Mesenchymal stem cell (in vitro differentiated cells and primary cell): ENCODE measurements around the gene SMURF1.

Experiments used
- DNase-seq: peaks from one replicate; pipeline ENCODE4 v3.0.0-alpha.2; 2013
- H2AFZ ChIP-seq: one replicate; pipeline ENCODE4 v1.6.1; 2013; ENCODE audit warnings: low read depth, mild to moderate bottlenecking, control low read depth, inconsistent platforms, low read length, moderate library complexity
- H2AK5ac ChIP-seq: 2 replicates; pipeline ENCODE4 v1.6.1; 2013; ENCODE audit warnings: low read length, moderate library complexity, mild to moderate bottlenecking, inconsistent platforms; ENCODE audit not compliant: severe bottlenecking
- H2BK120ac ChIP-seq: one replicate; pipeline ENCODE4 v1.6.1; 2013; ENCODE audit warnings: low read depth, mild to moderate bottlenecking, inconsistent platforms, low read length, moderate library complexity
- H2BK12ac ChIP-seq, 2 experiments: one replicate each; pipeline ENCODE4 v1.6.1; 2013; ENCODE audit warnings: inconsistent platforms in 2 of 2, low read length in 2 of 2, mild to moderate bottlenecking in 2 of 2, moderate library complexity in 2 of 2, control low read depth in 1 of 2
- H2BK15ac ChIP-seq: one replicate; pipeline ENCODE4 v1.6.1; 2013; ENCODE audit warnings: mild to moderate bottlenecking, low read depth, inconsistent platforms; ENCODE audit not compliant: poor library complexity, severe bottlenecking
- H2BK5ac ChIP-seq: 2 replicates; pipeline ENCODE4 v1.6.1; 2013; ENCODE audit warnings: low read depth, mild to moderate bottlenecking, low read length, control low read depth, inconsistent platforms; ENCODE audit not compliant: poor library complexity, severe bottlenecking
- H3K14ac ChIP-seq, 2 experiments: one replicate each; pipeline ENCODE4 v1.6.1; 2013; ENCODE audit warnings: inconsistent platforms in 2 of 2, low read length in 2 of 2, control low read depth in 1 of 2, mild to moderate bottlenecking in 1 of 2, moderate library complexity in 1 of 2
- H3K18ac ChIP-seq, 2 experiments: one replicate each; pipeline ENCODE4 v1.6.1; 2013; ENCODE audit warnings: inconsistent platforms in 2 of 2, low read length in 2 of 2, control low read depth in 1 of 2, low read depth in 1 of 2, mild to moderate bottlenecking in 1 of 2
- H3K23ac ChIP-seq, 2 experiments: one replicate each; pipeline ENCODE4 v1.6.1; 2013; ENCODE audit warnings: inconsistent platforms in 2 of 2, low read length in 2 of 2, mild to moderate bottlenecking in 2 of 2, moderate library complexity in 2 of 2, control low read depth in 1 of 2
- H3K27ac ChIP-seq: 2 replicates; pipeline ENCODE4 v1.5.1; 2013; ENCODE audit warnings: mild to moderate bottlenecking, moderate library complexity, low read length, control low read depth, inconsistent platforms; ENCODE audit not compliant: poor library complexity, severe bottlenecking
- H3K27me3 ChIP-seq, 2 experiments: 2 replicates each; pipeline versions ENCODE4 v1.6.1 to v1.7.0; 2013; ENCODE audit warnings: low read length in 2 of 2, mild to moderate bottlenecking in 2 of 2, moderate library complexity in 2 of 2, control low read depth in 1 of 2, inconsistent platforms in 1 of 2; ENCODE audit not compliant: control insufficient read depth in 1 of 2, insufficient read depth in 1 of 2
- H3K36me3 ChIP-seq, 2 experiments: 2 replicates each; pipeline versions ENCODE4 v1.6.1 to v1.7.0; 2013; ENCODE audit warnings: low read length in 2 of 2, control low read depth in 1 of 2, inconsistent platforms in 1 of 2, low read depth in 1 of 2, mild to moderate bottlenecking in 1 of 2; ENCODE audit not compliant: insufficient read depth in 2 of 2, control insufficient read depth in 1 of 2
- H3K4ac ChIP-seq, 2 experiments: one replicate each; pipeline ENCODE4 v1.6.1; 2013; ENCODE audit warnings: inconsistent platforms in 2 of 2, low read length in 2 of 2, mild to moderate bottlenecking in 2 of 2, moderate library complexity in 2 of 2, control low read depth in 1 of 2, low read depth in 1 of 2
- H3K4me1 ChIP-seq: 2 replicates; pipeline ENCODE4 v1.6.1; 2013; ENCODE audit warnings: low read depth, low read length, control low read depth; ENCODE audit not compliant: control insufficient read depth, insufficient read depth
- H3K4me2 ChIP-seq: 2 replicates; pipeline ENCODE4 v1.6.1; 2013; ENCODE audit warnings: low read length, mild to moderate bottlenecking, inconsistent platforms; ENCODE audit not compliant: poor library complexity, severe bottlenecking
- H3K4me3 ChIP-seq, 2 experiments: 2 replicates each; pipeline versions ENCODE4 v1.5.1 to v1.7.0; 2013; ENCODE audit warnings: low read length in 2 of 2, mild to moderate bottlenecking in 2 of 2, control low read depth in 1 of 2, low read depth in 1 of 2; ENCODE audit not compliant: insufficient read depth in 1 of 2
- H3K79me1 ChIP-seq: replicated peaks from 2 replicates; pipeline ENCODE4 v1.6.1; 2013; ENCODE audit warnings: mild to moderate bottlenecking, control low read depth, low read length, inconsistent platforms; ENCODE audit not compliant: poor library complexity, severe bottlenecking
- H3K9ac ChIP-seq: 2 replicates; pipeline ENCODE4 v1.7.0; 2013; ENCODE audit warnings: mild to moderate bottlenecking, low read length, moderate library complexity
- H3K9me3 ChIP-seq: 2 replicates; pipeline ENCODE4 v1.7.0; 2013; ENCODE audit warnings: mild to moderate bottlenecking, low read length; ENCODE audit not compliant: control insufficient read depth
- H4K8ac ChIP-seq: one replicate; pipeline ENCODE4 v1.6.1; 2013; ENCODE audit warnings: inconsistent platforms, mild to moderate bottlenecking, low read length, moderate library complexity
- H4K91ac ChIP-seq: one replicate; pipeline ENCODE4 v1.6.1; 2013; ENCODE audit warnings: mild to moderate bottlenecking, low read length, inconsistent platforms
- WGBS: methylation state at CpG from one replicate; pipeline ENCODE4 v1.1.7; 2013; ENCODE audit warnings: mixed read lengths; 5-methylcytosine and 5-hydroxymethylcytosine counted together

Gene SMURF1

DNA sequence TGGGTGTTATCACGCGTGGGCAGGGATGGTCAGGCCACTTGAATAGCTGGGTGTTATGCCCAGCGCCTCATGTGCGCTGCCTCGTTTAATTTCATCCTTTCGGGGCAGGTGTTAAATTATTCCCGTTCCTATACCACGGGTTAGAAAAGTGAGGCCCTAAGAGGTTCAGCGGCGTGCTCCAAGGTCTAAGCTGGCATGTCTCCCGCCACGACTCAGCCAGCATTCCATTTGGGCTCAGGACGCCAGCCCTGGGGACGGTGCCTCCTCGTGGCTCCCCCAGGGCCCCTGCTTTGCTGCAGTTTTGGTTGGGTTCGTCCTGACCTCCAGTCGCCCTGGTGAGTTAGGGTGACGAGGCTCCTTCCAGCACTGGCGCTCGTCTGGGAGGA lies 141.1 kb downstream of the SMURF1 start:
- Histone ChIP-seq H3K9me3 (no peaks in the 10 kb centered on the region), H3K23ac (no peak overlapping the region), H3K4me1 (peaks cover 46% of the 10 kb centered on the region), H3K79me1 (peaks cover 23% of the 10 kb centered on the region), H3K27me3 (no peaks in the 10 kb centered on the region), H2AK5ac (peak overlapping the region; percentile 69), H3K18ac (no peak overlapping the region), H3K9ac (no peak overlapping the region), H3K36me3 (peaks cover 46 to 85% of the 10 kb centered on the region in 2 experiments), H2BK120ac (no peak overlapping the region), H4K8ac (no peak overlapping the region), H2BK15ac (no peak overlapping the region), H3K4me2 (no peak overlapping the region), H3K27ac (peak overlapping the region; percentile 99), H3K14ac (no peak overlapping the region), H3K4me3 (no peak overlapping the region), H3K4ac (no peak overlapping the region), H2BK5ac (peak overlapping the region; percentile 11), H2BK12ac (no peak overlapping the region), H4K91ac (no peak overlapping the region), H2AFZ (no peak overlapping the region)
- WGBS = 95% methylated on average over 20 of the region's 20 CpGs
- no peak for DNase-seq

DNA sequence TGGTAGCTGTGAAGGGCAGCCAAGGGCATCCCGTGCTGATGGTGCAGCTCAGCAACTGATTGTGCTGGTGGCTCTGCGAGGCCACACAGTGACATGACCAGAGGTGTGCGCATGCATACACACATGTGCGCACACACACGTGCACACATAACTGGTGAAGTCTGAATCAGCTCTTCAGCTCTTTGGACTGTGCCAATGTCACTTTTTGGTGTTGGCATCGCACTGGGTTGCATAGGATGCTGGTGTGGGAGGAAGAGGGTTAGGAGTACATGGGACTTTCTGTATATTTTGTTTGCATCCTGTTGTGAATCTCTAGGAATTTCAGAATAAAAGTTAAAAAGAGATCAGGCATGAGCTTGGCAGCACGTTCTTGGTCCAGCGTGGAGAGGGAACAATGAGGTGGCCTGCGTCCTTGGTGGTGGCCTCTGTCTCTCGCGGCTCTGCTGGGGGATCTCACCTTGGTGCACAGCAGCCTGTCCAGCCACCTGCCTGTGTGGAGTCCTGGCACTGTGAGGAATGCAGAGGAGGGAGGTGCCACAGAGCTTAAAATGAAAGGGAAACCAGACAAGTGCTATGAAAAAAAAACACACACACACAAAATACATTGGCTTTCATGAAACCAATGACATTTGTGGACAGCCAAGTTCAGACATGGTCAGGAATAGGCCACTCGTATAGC lies 141.6 kb downstream of the SMURF1 start:
- Histone ChIP-seq H2BK5ac (peak overlapping the region; percentile 45), H3K27me3 (no peaks in the 10 kb centered on the region), H3K79me1 (peaks cover 23% of the 10 kb centered on the region), H3K23ac (no peak overlapping the region), H3K4me1 (peaks cover 46% of the 10 kb centered on the region), H2BK15ac (no peak overlapping the region), H2BK12ac (no peak overlapping the region), H2BK120ac (no peak overlapping the region), H2AFZ (no peak overlapping the region), H2AK5ac (peak overlapping the region; percentile 69), H3K4me2 (peak overlapping the region; percentile 33), H3K4ac (no peak overlapping the region), H4K8ac (no peak overlapping the region), H3K27ac (peak overlapping the region; percentile 99), H4K91ac (no peak overlapping the region), H3K36me3 (peaks cover 46 to 85% of the 10 kb centered on the region in 2 experiments), H3K14ac (no peak overlapping the region), H3K18ac (no peak overlapping the region), H3K4me3 (no peak overlapping the region), H3K9ac (no peak overlapping the region), H3K9me3 (no peaks in the 10 kb centered on the region)
- no peak for DNase-seq
- 98% methylated on average over 12 of the region's 12 CpGs for WGBS

DNA sequence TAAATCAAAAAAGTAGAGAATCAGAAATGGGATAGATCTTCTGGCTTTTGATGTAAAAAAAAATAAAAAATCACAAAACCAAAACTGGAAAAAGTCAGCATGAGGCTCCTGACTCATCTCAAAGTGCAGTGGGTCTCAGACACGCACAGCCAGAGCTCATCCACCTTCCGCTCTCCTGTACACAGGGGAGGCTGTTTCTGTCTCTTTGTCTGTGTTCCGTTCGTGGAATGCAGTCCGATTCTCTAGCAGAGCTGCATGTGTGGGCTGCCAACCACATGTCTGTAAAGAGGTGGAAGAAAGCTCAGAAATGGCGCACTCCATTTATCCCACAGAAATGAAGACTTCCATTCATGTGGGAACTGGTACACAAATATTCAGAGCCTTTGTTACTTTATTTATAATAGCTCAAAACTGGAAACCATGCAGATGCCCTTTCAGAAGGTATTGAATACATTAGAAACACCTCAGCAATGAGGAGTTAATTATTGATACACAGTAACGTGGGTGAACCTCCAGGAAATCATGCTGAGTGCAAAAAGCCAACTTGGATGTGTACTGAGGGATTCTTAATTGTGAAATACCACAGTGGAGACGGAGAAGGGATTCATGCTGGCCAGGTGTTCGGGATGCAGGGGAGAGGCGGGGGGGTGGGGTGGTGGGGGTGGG lies 142.3 kb downstream of the SMURF1 start:
- H3K36me3 ChIP-seq = peaks cover 41 to 82% of the 10 kb centered on the region in 2 experiments
- no peak overlapping the region for H3K4ac ChIP-seq
- H4K91ac ChIP-seq = no peak overlapping the region
- no peak overlapping the region for H3K23ac ChIP-seq
- H3K4me2 ChIP-seq = peak overlapping the region; percentile 13
- no peak for DNase-seq
- no peaks in the 10 kb centered on the region for H3K9me3 ChIP-seq
- H3K14ac ChIP-seq = no peak overlapping the region
- no peak overlapping the region for H2AFZ ChIP-seq
- no peaks in the 10 kb centered on the region for H3K27me3 ChIP-seq
- no peak overlapping the region for H2BK120ac ChIP-seq
- no peak overlapping the region for H2AK5ac ChIP-seq
- peak overlapping the region; percentile 99 for H3K27ac ChIP-seq
- no peak overlapping the region for H3K4me3 ChIP-seq
- H3K18ac ChIP-seq = no peak overlapping the region
- peaks cover 21% of the 10 kb centered on the region for H3K79me1 ChIP-seq
- WGBS = 97% methylated on average over 9 of the region's 10 CpGs
- no peak overlapping the region for H2BK12ac ChIP-seq
- H2BK5ac ChIP-seq = peak overlapping the region; percentile 71
- H3K4me1 ChIP-seq = peaks cover 42% of the 10 kb centered on the region
- H2BK15ac ChIP-seq = no peak overlapping the region
- H3K9ac ChIP-seq = no peak overlapping the region
- H4K8ac ChIP-seq = no peak overlapping the region

GRCh38 chr7:99000904-99001465 lies 142.9 kb downstream of the SMURF1 start:
- no peak for DNase-seq
- Histone ChIP-seq H3K27ac (peak overlapping the region; percentile 99), H2BK15ac (no peak overlapping the region), H3K4me2 (peak overlapping the region; percentile 43), H2BK12ac (no peak overlapping the region), H2AFZ (no peak overlapping the region), H3K18ac (no peak overlapping the region), H3K4me3 (no peak overlapping the region), H3K9me3 (no peaks in the 10 kb centered on the region), H3K27me3 (no peaks in the 10 kb centered on the region), H4K8ac (no peak overlapping the region), H2AK5ac (peak overlapping the region; percentile 94), H3K4me1 (peaks cover 44% of the 10 kb centered on the region), H3K4ac (no peak overlapping the region), H2BK5ac (peak overlapping the region; percentile 81), H4K91ac (no peak overlapping the region), H3K36me3 (peaks cover 41 to 82% of the 10 kb centered on the region in 2 experiments), H3K23ac (no peak overlapping the region), H3K14ac (no peak overlapping the region), H3K79me1 (peaks cover 21% of the 10 kb centered on the region), H3K9ac (no peak overlapping the region), H2BK120ac (no peak overlapping the region)
- WGBS = 95% methylated on average over 9 of the region's 14 CpGs
